Activated CD8-positive, alpha-beta memory T cell treated with anti-CD3 and anti-CD28 coated beads for 36 hours (primary cell): ENCODE results near the gene ELOVL4. TPM values are rescaled to one million over a fixed set of nuclear protein-coding genes. Genes with fewer than 3 reads are reported as not detected.

Source experiments
- total RNA-seq, 2 experiments: library from RNA; stranded (reverse); gene quantifications; one replicate each; pipeline ENCODE4 v1.2.3, GENCODE V29; 2021

ELOVL4 gene
- total RNA-seq, 2 experiments from 2014 or later, result 1.7 to 2.2 TPM

Other genes with a start within 250 kb of the ELOVL4 start
- gene TTK, start 57.1 kb upstream of the ELOVL4 start, total RNA-seq, result 10 to 100 TPM; 24.3 to 25.1 TPM
- 10 to 100 TPM; 17.8 to 19.7 TPM for gene BCKDHB, start 159.1 kb upstream of the ELOVL4 start, total RNA-seq